K562 (cell line): ENCODE data around the gene PRDM16. TPM values are rescaled to one million over a fixed set of nuclear protein-coding genes. Genes with fewer than 3 reads are reported as not detected.

Source experiments
- ATAC-seq: fragments of 200-7000 bp; cut with Tn5 transposase; 3 replicates; pipeline ENCODE4 v1.9.1; 2020; ENCODE audit warnings: moderate library complexity
- BruUV-seq: library from RNA; stranded (reverse); fragments of 400-500 nt; replicated peaks from 2 replicates; lab custom pipeline; 2021; lab: Mats Ljungman, UMichigan
- CTCF ChIA-PET: fragments of 300-600 bp; formaldehyde crosslinking; extraction: SDS; loops from one replicate; lab custom pipeline; 2021; ENCODE audit warnings: low intra/inter-chr PET ratio; lab: Yijun Ruan, JAX
- POLR2A ChIA-PET: fragments of 300-600, 350-650 bp; sonication (Branson Sonifier 250); formaldehyde crosslinking; extraction: SDS; loops from one replicate; lab custom pipeline; 2021; ENCODE audit warnings: antibody characterized with exemption, inconsistent platforms; lab: Yijun Ruan, JAX
- DNase-seq, 4 experiments: peaks; one replicate each; pipeline versions ENCODE4 v3.0.0 to v3.0.0-alpha.2; 2011 to 2018; ENCODE audit warnings: low spot score in 3 of 4, mixed read lengths in 3 of 4; ENCODE audit errors: extremely low read depth in 1 of 4
- FAIRE-seq: peaks from 2 replicates; lab custom pipeline; 2011; peaks lifted over from hg19 to GRCh38; lab: Jason Lieb, UNC
- H2AFZ ChIP-seq: 2 replicates; pipeline ENCODE4 v1.6.0; 2011; ENCODE audit warnings: low read depth, low read length, control low read depth, inconsistent platforms
- H3K27ac ChIP-seq: fragments of 200-600 bp; 3 replicates; pipeline ENCODE4 v1.8.0; 2011; ENCODE audit warnings: low read depth, mild to moderate bottlenecking, control low read depth, inconsistent platforms, low read length, moderate library complexity, mixed read lengths; ENCODE audit errors: extremely low read depth
- H3K27me3 ChIP-seq, 2 experiments: fragments of 300-600 bp in 1 of 2; 2 replicates in 1 of 2; 3 replicates in 1 of 2; pipeline versions ENCODE4 v1.6.0 to v1.8.0; 2011; ENCODE audit warnings: inconsistent platforms in 2 of 2, low read length in 2 of 2, mild to moderate bottlenecking in 1 of 2, mixed read lengths in 1 of 2, moderate library complexity in 1 of 2; ENCODE audit not compliant: control insufficient read depth in 2 of 2, insufficient read depth in 2 of 2
- H3K36me3 ChIP-seq: fragments of 300-600 bp; 3 replicates; pipeline ENCODE4 v1.8.0; 2011; ENCODE audit warnings: mild to moderate bottlenecking, low read length, inconsistent platforms; ENCODE audit not compliant: control insufficient read depth, insufficient read depth
- H3K4me1 ChIP-seq, 2 experiments: fragments of 200-600 bp in 1 of 2; replicated peaks in 1 of 2; 2 replicates in 1 of 2; 3 replicates in 1 of 2; pipeline versions ENCODE4 v1.5.1 to v1.8.0; 2011; ENCODE audit warnings: inconsistent platforms in 2 of 2, low read length in 2 of 2, mild to moderate bottlenecking in 1 of 2, mixed read lengths in 1 of 2, moderate library complexity in 1 of 2; ENCODE audit not compliant: control insufficient read depth in 2 of 2, insufficient read depth in 2 of 2
- H3K4me2 ChIP-seq: 2 replicates; pipeline ENCODE4 v1.6.1; 2011; ENCODE audit warnings: low read length, control low read depth, inconsistent platforms, mixed read lengths; ENCODE audit not compliant: insufficient read depth
- H3K4me3 ChIP-seq: fragments of 200-600 bp; sonication (generic), shearing (Covaris generic); 2 replicates; pipeline ENCODE4 v1.5.1; 2016; ENCODE audit warnings: control low read depth, inconsistent platforms
- H3K79me2 ChIP-seq: fragments of 200-600 bp; 3 replicates; pipeline ENCODE4 v1.8.0; 2011; ENCODE audit warnings: low read length, inconsistent platforms; ENCODE audit not compliant: control insufficient read depth, insufficient read depth
- H3K9ac ChIP-seq, 2 experiments: 2 replicates each; pipeline versions ENCODE4 v1.6.0 to v1.6.1; 2011; ENCODE audit warnings: low read depth in 2 of 2, low read length in 2 of 2, control low read depth in 1 of 2, inconsistent platforms in 1 of 2, mild to moderate bottlenecking in 1 of 2, mixed read lengths in 1 of 2; ENCODE audit not compliant: insufficient read depth in 1 of 2
- H3K9me1 ChIP-seq: one replicate; pipeline ENCODE4 v1.6.0; 2011; ENCODE audit warnings: inconsistent platforms, mild to moderate bottlenecking, low read length, moderate library complexity; ENCODE audit not compliant: control insufficient read depth, insufficient read depth
- H3K9me3 ChIP-seq: replicated peaks from 2 replicates; pipeline ENCODE4 v1.5.1; 2011; ENCODE audit warnings: low read depth, low read length, inconsistent platforms; ENCODE audit not compliant: control insufficient read depth, insufficient read depth
- H4K20me1 ChIP-seq: replicated peaks from 2 replicates; pipeline ENCODE4 v1.6.1; 2011; ENCODE audit warnings: low read length, inconsistent platforms, mixed read lengths; ENCODE audit not compliant: control insufficient read depth, insufficient read depth
- BHLHE40 ChIP-seq: IDR thresholded peaks from 2 replicates; pipeline ENCODE4 v1.6.1; 2011; ENCODE audit warnings: low read length, improper control_type of control experiment
- CBFA2T2 ChIP-seq: fragments of 450-650 bp; conservative IDR thresholded peaks from 2 replicates; pipeline ENCODE4 v1.6.1; 2017; ENCODE audit warnings: mild to moderate bottlenecking
- HOMEZ ChIP-seq: fragments of 250-450 bp; sonication (Bioruptor Pico); IDR thresholded peaks from 2 replicates; pipeline ENCODE4 v1.4.0; 2020; ENCODE audit warnings: mild to moderate bottlenecking, moderate library complexity
- MEIS2 ChIP-seq: fragments of 450-650 bp; IDR thresholded peaks from 2 replicates; pipeline ENCODE4 v1.6.1; 2014; ENCODE audit warnings: mild to moderate bottlenecking; ENCODE audit not compliant: partially characterized antibody
- NEUROD1 ChIP-seq: fragments of 150-350 bp; IDR thresholded peaks from 2 replicates; pipeline ENCODE4 v1.6.1; 2014; ENCODE audit warnings: borderline replicate concordance, low read length, low read depth; ENCODE audit not compliant: partially characterized antibody
- SMAD1 ChIP-seq: fragments of 150-350 bp; IDR thresholded peaks from 2 replicates; pipeline ENCODE4 v1.6.1; 2014; ENCODE audit warnings: low read length, low read depth; ENCODE audit not compliant: partially characterized antibody
- SMC3 ChIP-seq: conservative IDR thresholded peaks from 2 replicates; pipeline ENCODE4 v1.6.1; 2011; ENCODE audit warnings: low read depth, low read length, improper control_type of control experiment; ENCODE audit not compliant: insufficient read depth
- SRSF3 ChIP-seq: fragments of 200-400 bp; formaldehyde crosslinking; IDR thresholded peaks from 2 replicates; pipeline ENCODE4 v1.6.1; 2016; ENCODE audit warnings: mild to moderate bottlenecking, low read length, moderate library complexity; ENCODE audit not compliant: insufficient read depth
- ZNF696 ChIP-seq: fragments of 250-450 bp; sonication (Bioruptor Pico); conservative IDR thresholded peaks from 2 replicates; pipeline ENCODE4 v1.4.0; 2020; ENCODE audit warnings: mild to moderate bottlenecking, moderate library complexity
- WGBS: fragments of 100-300 bp; shearing (Covaris generic); methylation state at CpG from one replicate; pipeline ENCODE4 v1.1.6; 2016; ENCODE audit warnings: low coverage, mixed read lengths; ENCODE audit not compliant: insufficient coverage; ENCODE audit errors: missing lambda C conversion rate; 5-methylcytosine and 5-hydroxymethylcytosine counted together
- in situ Hi-C: fragments of 300-500 bp; cut with MboI; formaldehyde crosslinking; loops from 4 replicates; pipeline ENCODE4 v1.15.0; 2018; ENCODE audit warnings: inconsistent platforms, mixed read lengths
- intact Hi-C: fragments of 100-400 bp; cut with micrococcal nuclease; formaldehyde crosslinking; loops from 2 replicates; pipeline ENCODE4 v1.14.2; 2022
- polyA plus RNA-seq, 8 experiments: library from polyadenylated mRNA; depleted of rRNA in 4 of 8; stranded (reverse) in 5 of 8; unstranded in 3 of 8; fragments of >200 nt; fragmentation: Nextera tagmentation in 2 of 8; fragmentation: Illumina TruSeq in 1 of 8; extraction: Ambion mirVana in 2 of 8; extraction: Trizol in 1 of 8; gene quantifications; 2 replicates each; pipeline versions ENCODE4 v1.2.1 to v1.2.3, GENCODE V29; 2011 to 2014; ENCODE audit warnings: inconsistent platforms in 1 of 8, missing spikeins in 1 of 8
- total RNA-seq, 7 experiments: library from RNA; depleted of rRNA in 6 of 7; stranded (reverse); fragments of >200 nt in 6 of 7; fragmentation: Illumina TruSeq in 2 of 7; extraction: Trizol in 2 of 7; gene quantifications; 2 replicates each; pipeline versions ENCODE4 v1.2.1 to v1.2.3, GENCODE V29; 2011 to 2021; ENCODE audit warnings: low replicate concordance in 1 of 7
- TF ChIP-seq, protein P1 (sequence below): IDR thresholded peaks from 2 replicates; pipeline ENCODE4 v1.6.1; 2011; ENCODE audit warnings: borderline replicate concordance, low read depth, mild to moderate bottlenecking, moderate library complexity, low read length; ENCODE audit not compliant: insufficient read depth, poor library complexity, severe bottlenecking

The PRDM16 gene
- total and polyA plus RNA-seq, 9 of the 15 experiments (the other 6 are each of a cell fraction or from before 2014, with no cell fraction given), result 0.10 to 0.27 TPM; not detected in 7

GRCh38 chr1:3471356-3472087 lies 402.5 kb downstream of the PRDM16 start:
- no TSS peak for BruUV-seq
- WGBS, result 5% methylated on average over 23 of the region's 25 CpGs
- Histone ChIP-seq H3K36me3 (no peaks in the 10 kb centered on the region), H3K9me1 (peaks cover 4% of the 10 kb centered on the region), H3K4me2 (peak overlapping the region; percentile 4; the same call in 1 of the 2 replicates), H2AFZ (0 out of 2 replicates have a peak overlapping the region, but pooled peaks have one; percentile 32), H3K9ac (no peak overlapping the region; a peak in 1 of 4 replicates), H4K20me1 (peaks cover 7% of the 10 kb centered on the region; the same call in 1 of the 2 replicates), H3K4me1 (peaks cover 0 to 57% of the 10 kb centered on the region in 2 experiments; a peak in 3 of 5 replicates), H3K27ac (no peak overlapping the region), H3K4me3 (no peak overlapping the region), H3K27me3 (peaks cover 4 to 49% of the 10 kb centered on the region in 2 experiments; a peak in 4 of 5 replicates), H3K79me2 (no peaks in the 10 kb centered on the region), H3K9me3 (no peaks in the 10 kb centered on the region)
- in situ Hi-C loops, result no loop called here
- ChIA-PET CTCF (interaction anchor here (0.7 to 2.2 kb wide), 2 partner anchors 14 to 18 kb away, joined by 3 to 13 read pairs; partner anchors contain the start of gene ARHGEF16), POLR2A (interaction anchor here (1.1 kb wide), 1 partner anchor 9 kb away, joined by 4 read pairs; no protein-coding TSS in a partner anchor)
- DNase-seq (peak; percentile 54 to 72 (median 62)), ATAC-seq (peak; percentile 50), FAIRE-seq (peak; percentile 51)
- intact Hi-C loops, result no loop called here
- no peak for TF ChIP-seq BHLHE40
- no peak for TF ChIP-seq SMAD1
- TF ChIP-seq SRSF3, result no peak
- TF ChIP-seq SMC3, result 0 out of 2 replicates have a peak, but pooled peaks have one; percentile 9
- TF ChIP-seq MEIS2, result no peak
- TF ChIP-seq, protein P1, sequence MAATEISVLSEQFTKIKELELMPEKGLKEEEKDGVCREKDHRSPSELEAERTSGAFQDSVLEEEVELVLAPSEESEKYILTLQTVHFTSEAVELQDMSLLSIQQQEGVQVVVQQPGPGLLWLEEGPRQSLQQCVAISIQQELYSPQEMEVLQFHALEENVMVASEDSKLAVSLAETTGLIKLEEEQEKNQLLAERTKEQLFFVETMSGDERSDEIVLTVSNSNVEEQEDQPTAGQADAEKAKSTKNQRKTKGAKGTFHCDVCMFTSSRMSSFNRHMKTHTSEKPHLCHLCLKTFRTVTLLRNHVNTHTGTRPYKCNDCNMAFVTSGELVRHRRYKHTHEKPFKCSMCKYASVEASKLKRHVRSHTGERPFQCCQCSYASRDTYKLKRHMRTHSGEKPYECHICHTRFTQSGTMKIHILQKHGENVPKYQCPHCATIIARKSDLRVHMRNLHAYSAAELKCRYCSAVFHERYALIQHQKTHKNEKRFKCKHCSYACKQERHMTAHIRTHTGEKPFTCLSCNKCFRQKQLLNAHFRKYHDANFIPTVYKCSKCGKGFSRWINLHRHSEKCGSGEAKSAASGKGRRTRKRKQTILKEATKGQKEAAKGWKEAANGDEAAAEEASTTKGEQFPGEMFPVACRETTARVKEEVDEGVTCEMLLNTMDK, result no peak
- TF ChIP-seq NEUROD1, result no peak
- TF ChIP-seq CBFA2T2, result no peak
- TF ChIP-seq ZNF696 (CRISPR knock-in tag), result no peak
- TF ChIP-seq HOMEZ, result no peak
